Fibroblast of lung (primary cell): ENCODE results near the gene ASPHD2. TPM values are rescaled to one million over a fixed set of nuclear protein-coding genes. Genes with fewer than 3 reads are reported as not detected.

Experiments used
- DNase-seq, 2 donors: peaks; one replicate each; pipeline versions ENCODE4 v3.0.0 to v3.0.0-alpha.2; 2010; ENCODE audit warnings: low read depth in 2 of 2
- H2AFZ ChIP-seq: 2 replicates; pipeline ENCODE4 v1.5.1; 2012; ENCODE audit warnings: low read length, control low read depth, inconsistent platforms
- H3K27ac ChIP-seq: 2 replicates; pipeline ENCODE4 v1.5.1; 2011; ENCODE audit warnings: low read length, control low read depth; ENCODE audit not compliant: insufficient read depth
- H3K27me3 ChIP-seq: 2 replicates; pipeline ENCODE4 v1.5.1; 2011; ENCODE audit warnings: mild to moderate bottlenecking, low read length; ENCODE audit not compliant: control insufficient read depth, insufficient read depth
- H3K36me3 ChIP-seq: 2 replicates; pipeline ENCODE4 v1.5.1; 2011; ENCODE audit warnings: low read length; ENCODE audit not compliant: control insufficient read depth, insufficient read depth
- H3K4me1 ChIP-seq: 2 replicates; pipeline ENCODE4 v1.5.1; 2011; ENCODE audit warnings: low read length; ENCODE audit not compliant: control insufficient read depth, insufficient read depth; ENCODE audit errors: extremely low read depth
- H3K4me2 ChIP-seq: 2 replicates; pipeline ENCODE4 v1.5.1; 2011; ENCODE audit warnings: low read length, control low read depth; ENCODE audit not compliant: insufficient read depth; ENCODE audit errors: extremely low read depth
- H3K4me3 ChIP-seq, 4 experiments: fragments of 200-600 bp in 1 of 4; sonication (generic) in 1 of 4; replicated peaks in 1 of 4; 2 replicates each; pipeline ENCODE4 v1.5.1; 2011 to 2016; ENCODE audit warnings: low read length in 4 of 4, low read depth in 3 of 4, mild to moderate bottlenecking in 3 of 4, control low read depth in 2 of 4, inconsistent platforms in 1 of 4, mixed read lengths in 1 of 4; ENCODE audit not compliant: insufficient read depth in 1 of 4; ENCODE audit errors: control extremely low read depth in 1 of 4
- H3K79me2 ChIP-seq: 2 replicates; pipeline ENCODE4 v1.5.1; 2012; ENCODE audit warnings: mild to moderate bottlenecking, low read length, inconsistent platforms; ENCODE audit not compliant: control insufficient read depth, insufficient read depth
- H3K9ac ChIP-seq: 2 replicates; pipeline ENCODE4 v1.5.1; 2011; ENCODE audit warnings: mild to moderate bottlenecking, low read length, control low read depth; ENCODE audit not compliant: insufficient read depth
- H3K9me3 ChIP-seq: 2 replicates; pipeline ENCODE4 v1.5.1; 2012; ENCODE audit warnings: low read depth, low read length; ENCODE audit not compliant: control insufficient read depth, insufficient read depth
- H4K20me1 ChIP-seq: 2 replicates; pipeline ENCODE4 v1.5.1; 2011; ENCODE audit warnings: low read length; ENCODE audit not compliant: control insufficient read depth, insufficient read depth; ENCODE audit errors: extremely low read depth
- CTCF ChIP-seq, 2 donors: IDR thresholded peaks in 1 of 2; conservative IDR thresholded peaks in 1 of 2; 1 replicate in 1 of 2; 2 replicates in 1 of 2; pipeline ENCODE4 v1.5.1; 2011 to 2012; ENCODE audit warnings: low read length in 2 of 2, control low read depth in 1 of 2, inconsistent platforms in 1 of 2, low read depth in 1 of 2, mild to moderate bottlenecking in 1 of 2
- EZH2 ChIP-seq: IDR thresholded peaks from 2 replicates; pipeline ENCODE4 v1.5.1; 2012; ENCODE audit warnings: low read length, control low read depth, mild to moderate bottlenecking; ENCODE audit errors: missing control alignments
- polyA plus RNA-seq, 2 donors: library from polyadenylated mRNA; depleted of rRNA in 1 of 2; stranded (reverse) in 1 of 2; unstranded in 1 of 2; fragments of >200 nt; gene quantifications; 2 replicates each; pipeline ENCODE4 v1.2.1, GENCODE V29; 2011 to 2012; ENCODE audit warnings: missing spikeins in 1 of 2
- total RNA-seq: library from RNA; depleted of rRNA; stranded (reverse); fragments of >200 nt; gene quantifications from 2 replicates; pipeline ENCODE4 v1.2.1, GENCODE V29; 2014

Gene ASPHD2
- total and polyA plus RNA-seq, 2 donors (not counting 1 experiment from before 2014, with no cell fraction given), result 0.42 to 1.7 TPM

GRCh38 chr22:26470807-26471206 is 41.7 kb downstream of the ASPHD2 start:
- H3K4me1 ChIP-seq, result peaks cover 5% of the 10 kb centered on the region
- H3K27ac ChIP-seq, result peak overlapping the region; percentile 25
- no peak overlapping the region for H2AFZ ChIP-seq
- TF ChIP-seq CTCF (conservative IDR thresholded peaks at IDR 0.05 in 1 of 2, IDR thresholded peaks at IDR 0.05 in 1 of 2; ENCODE audit: low read depth in 1 of 2, low read length in 2 of 2) (no peak), EZH2 (no peak)
- no peaks in the 10 kb centered on the region for H3K9me3 ChIP-seq
- H3K4me3 ChIP-seq, result no peak overlapping the region
- no peak overlapping the region for H3K9ac ChIP-seq
- peaks cover 14% of the 10 kb centered on the region for H3K36me3 ChIP-seq
- H3K4me2 ChIP-seq, result no peak overlapping the region
- no peaks in the 10 kb centered on the region for H3K27me3 ChIP-seq
- H3K79me2 ChIP-seq, result no peaks in the 10 kb centered on the region
- no peaks in the 10 kb centered on the region for H4K20me1 ChIP-seq
- no peak for DNase-seq

- no peak overlapping the region for H3K4me2 ChIP-seq
- H3K9me3 ChIP-seq, result no peaks in the 10 kb centered on the region
- no peaks in the 10 kb centered on the region for H3K79me2 ChIP-seq
- no peaks in the 10 kb centered on the region for H3K27me3 ChIP-seq
- H2AFZ ChIP-seq, result no peak overlapping the region
- H3K4me3 ChIP-seq, result no peak overlapping the region
- H3K36me3 ChIP-seq, result peaks cover 15% of the 10 kb centered on the region
- H3K9ac ChIP-seq, result no peak overlapping the region
- peak; percentile 29 to 98 for DNase-seq
- TF ChIP-seq CTCF (conservative IDR thresholded peaks at IDR 0.05 in 1 of 2, IDR thresholded peaks at IDR 0.05 in 1 of 2; ENCODE audit: low read depth in 1 of 2, low read length in 2 of 2) (no peak), EZH2 (no peak)
- H3K4me1 ChIP-seq, result peaks cover 5% of the 10 kb centered on the region
- no peaks in the 10 kb centered on the region for H4K20me1 ChIP-seq
- H3K27ac ChIP-seq, result no peak overlapping the region
Observed at GRCh38 chr22:26471522-26471921, 42.5 kb downstream of the ASPHD2 start.

GRCh38 chr22:26474682-26475081 is 45.6 kb downstream of the ASPHD2 start:
- no peaks in the 10 kb centered on the region for H3K79me2 ChIP-seq
- H4K20me1 ChIP-seq, result no peaks in the 10 kb centered on the region
- no peak overlapping the region for H3K4me3 ChIP-seq
- no peak overlapping the region for H2AFZ ChIP-seq
- no peaks in the 10 kb centered on the region for H3K27me3 ChIP-seq
- peaks cover 12% of the 10 kb centered on the region for H3K36me3 ChIP-seq
- no peaks in the 10 kb centered on the region for H3K9me3 ChIP-seq
- H3K4me2 ChIP-seq, result no peak overlapping the region
- peaks cover 5% of the 10 kb centered on the region for H3K4me1 ChIP-seq
- H3K27ac ChIP-seq, result no peak overlapping the region
- TF ChIP-seq EZH2 (no peak), CTCF (conservative IDR thresholded peaks at IDR 0.05 in 1 of 2, IDR thresholded peaks at IDR 0.05 in 1 of 2; ENCODE audit: low read depth in 1 of 2, low read length in 2 of 2) (no peak)
- H3K9ac ChIP-seq, result no peak overlapping the region
- DNase-seq, result peak in 1 of 2 donors; percentile 68
